GM23248 (cell line): ENCODE measurements around the gene ETV1. TPM values are rescaled to one million over a fixed set of nuclear protein-coding genes. Genes with fewer than 3 reads are reported as not detected.

ENCODE experiments used
- DNase-seq: peaks from one replicate; pipeline ENCODE4 v3.0.0-alpha.2; 2015
- H2AFZ ChIP-seq: fragments of 200-600 bp; sonication (generic); 2 replicates; pipeline ENCODE4 v1.6.1; 2016; ENCODE audit warnings: antibody characterized with exemption
- H3F3A ChIP-seq: fragments of 200-600 bp; sonication (generic); 2 replicates; pipeline ENCODE4 v1.6.1; 2016; ENCODE audit warnings: mild to moderate bottlenecking, antibody characterized with exemption, mixed run types; ENCODE audit not compliant: insufficient read depth
- H3K27ac ChIP-seq: fragments of 200-600 bp; sonication (generic); 2 replicates; pipeline ENCODE4 v1.5.1; 2016; ENCODE audit warnings: mild to moderate bottlenecking
- H3K27me3 ChIP-seq: fragments of 200-600 bp; sonication (generic); replicated peaks from 2 replicates; pipeline ENCODE4 v1.6.1; 2016; ENCODE audit warnings: mild to moderate bottlenecking; ENCODE audit not compliant: insufficient read depth
- H3K36me3 ChIP-seq: fragments of 200-600 bp; sonication (generic); 2 replicates; pipeline ENCODE4 v1.6.1; 2016; ENCODE audit warnings: low read depth, mild to moderate bottlenecking
- H3K4me1 ChIP-seq: fragments of 200-600 bp; sonication (generic); 2 replicates; pipeline ENCODE4 v1.6.1; 2016; ENCODE audit warnings: mild to moderate bottlenecking; ENCODE audit not compliant: insufficient read depth
- H3K4me2 ChIP-seq: fragments of 200-600 bp; sonication (generic); one replicate; pipeline ENCODE4 v1.6.1; 2016; ENCODE audit warnings: mild to moderate bottlenecking; ENCODE audit not compliant: unreplicated experiment
- H3K4me3 ChIP-seq: fragments of 200-600 bp; sonication (generic); 2 replicates; pipeline ENCODE4 v1.5.1; 2016; ENCODE audit warnings: mild to moderate bottlenecking
- H3K79me2 ChIP-seq: fragments of 200-600 bp; sonication (generic); 2 replicates; pipeline ENCODE4 v1.6.1; 2016; ENCODE audit warnings: mild to moderate bottlenecking; ENCODE audit not compliant: insufficient read depth
- H3K9ac ChIP-seq: fragments of 200-600 bp; sonication (generic); 2 replicates; pipeline ENCODE4 v1.6.1; 2016; ENCODE audit warnings: mild to moderate bottlenecking
- H3K9me2 ChIP-seq: fragments of 200-600 bp; sonication (generic); 2 replicates; pipeline ENCODE4 v1.6.1; 2016; ENCODE audit warnings: mixed run types, mild to moderate bottlenecking, moderate library complexity; ENCODE audit not compliant: insufficient read depth
- H3K9me3 ChIP-seq: fragments of 200-600 bp; sonication (generic); one replicate; pipeline ENCODE4 v1.6.1; 2017; ENCODE audit warnings: low read depth
- H4K20me1 ChIP-seq: fragments of 200-600 bp; sonication (generic); 2 replicates; pipeline ENCODE4 v1.6.0; 2016; ENCODE audit not compliant: insufficient read depth
- EZH2 ChIP-seq: fragments of 200-600 bp; sonication (generic); IDR thresholded peaks from 2 replicates; pipeline ENCODE4 v1.6.1; 2018; ENCODE audit warnings: antibody characterized with exemption, mild to moderate bottlenecking; ENCODE audit not compliant: insufficient read depth, poor library complexity, severe bottlenecking
- EZH2phosphoT487 ChIP-seq: fragments of 200-600 bp; sonication (generic); IDR thresholded peaks from 2 replicates; pipeline ENCODE4 v1.6.1; 2018; ENCODE audit warnings: antibody characterized with exemption, moderate library complexity, mild to moderate bottlenecking, low read depth; ENCODE audit not compliant: insufficient read depth
- WGBS, 2 experiments: methylation state at CpG; one replicate each; pipeline ENCODE4 v1.1.6; 2015 to 2017; ENCODE audit warnings: low lambda C conversion rate in 2 of 2, low coverage in 1 of 2; ENCODE audit errors: missing lambda C conversion rate in 2 of 2; 5-methylcytosine and 5-hydroxymethylcytosine counted together
- in situ Hi-C: fragments of 300-500 bp; cut with MboI; formaldehyde crosslinking; loops from 2 replicates; pipeline ENCODE4 v1.15.0; 2020
- polyA plus RNA-seq: library from polyadenylated mRNA; unstranded; fragments of >200 nt; fragmentation: Nextera tagmentation; extraction: Ambion mirVana; gene quantifications from 2 replicates; pipeline ENCODE4 v1.2.1, GENCODE V29; 2016
- total RNA-seq: library from RNA; depleted of rRNA; stranded (reverse); fragments of >200 nt; shearing (Covaris generic); gene quantifications from 2 replicates; pipeline ENCODE4 v1.2.3, GENCODE V29; 2014

Gene ETV1
- total and polyA plus RNA-seq, 2 experiments from 2014 or later = 13.7 to 17.1 TPM

DNA sequence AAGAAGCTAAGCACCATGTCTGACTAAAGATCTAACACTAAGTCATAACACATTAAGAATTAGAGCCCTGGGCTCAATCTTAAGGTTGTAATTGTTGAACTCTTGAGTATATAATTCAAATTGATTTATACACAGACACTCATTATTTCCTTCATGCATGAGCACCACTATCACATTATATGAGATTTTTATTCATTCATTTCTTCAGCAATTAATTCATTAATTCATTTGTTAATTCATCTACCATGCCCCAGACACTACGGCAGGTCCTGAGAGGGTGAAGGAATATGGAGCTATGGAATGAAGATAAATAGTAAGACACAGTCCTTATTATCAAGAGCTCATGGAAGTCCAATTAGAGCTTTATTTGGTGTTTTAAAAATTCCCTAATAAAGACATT, 41.9 kb downstream of the ETV1 start:
- H2AFZ ChIP-seq = no peak overlapping the region
- 97 to 100% methylated on average over 1 of the region's 1 CpG for WGBS, 2 experiments
- in situ Hi-C loops = no loop called here
- no peaks in the 10 kb centered on the region for H3K36me3 ChIP-seq
- no peaks in the 10 kb centered on the region for H3K9me3 ChIP-seq
- H3K27ac ChIP-seq = no peak overlapping the region
- H3K4me1 ChIP-seq = peaks cover 14% of the 10 kb centered on the region
- no peak for DNase-seq
- H3K27me3 ChIP-seq = no peaks in the 10 kb centered on the region
- no peaks in the 10 kb centered on the region for H4K20me1 ChIP-seq
- H3K9ac ChIP-seq = no peak overlapping the region
- H3K9me2 ChIP-seq = no peaks in the 10 kb centered on the region
- peaks cover 17% of the 10 kb centered on the region for H3F3A ChIP-seq
- H3K79me2 ChIP-seq = no peaks in the 10 kb centered on the region
- no peak for TF ChIP-seq EZH2
- TF ChIP-seq EZH2phosphoT487 = no peak
- H3K4me2 ChIP-seq = no peak overlapping the region
- no peak overlapping the region for H3K4me3 ChIP-seq

DNA sequence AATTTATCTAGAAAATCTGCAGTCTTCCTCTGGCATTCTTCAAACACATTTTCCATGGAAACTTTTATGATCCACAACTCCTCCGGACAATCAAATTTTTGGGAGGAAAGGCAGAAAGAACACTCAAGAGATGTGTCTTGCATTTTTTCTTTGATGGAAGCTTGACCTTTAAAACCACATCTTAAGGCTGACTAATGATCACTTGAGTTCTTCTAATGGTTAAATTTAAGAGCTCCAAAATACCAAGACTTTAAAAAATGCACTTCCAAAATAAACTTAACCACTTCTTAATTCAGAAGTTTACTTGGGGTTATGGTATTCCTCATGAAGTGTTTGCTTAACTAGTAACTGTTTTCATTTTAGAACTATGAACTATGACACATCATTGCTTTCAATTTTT, 43.3 kb downstream of the ETV1 start:
- H4K20me1 ChIP-seq = no peaks in the 10 kb centered on the region
- peak overlapping the region; percentile 49 for H3K4me3 ChIP-seq
- no peaks in the 10 kb centered on the region for H3K27me3 ChIP-seq
- peak overlapping the region; percentile 71 for H3K4me2 ChIP-seq
- in situ Hi-C loops = no loop called here
- peaks cover 17% of the 10 kb centered on the region for H3F3A ChIP-seq
- no peaks in the 10 kb centered on the region for H3K9me2 ChIP-seq
- H2AFZ ChIP-seq = peak overlapping the region; percentile 25; the same call in 1 of the 2 replicates
- no peaks in the 10 kb centered on the region for H3K79me2 ChIP-seq
- WGBS, 2 experiments = 0 to 9% methylated on average over 1 of the region's 1 CpG
- peaks cover 14% of the 10 kb centered on the region for H3K4me1 ChIP-seq
- no peak overlapping the region for H3K27ac ChIP-seq
- no peak for TF ChIP-seq EZH2
- no peaks in the 10 kb centered on the region for H3K36me3 ChIP-seq
- DNase-seq = peak; percentile 49
- H3K9ac ChIP-seq = no peak overlapping the region
- H3K9me3 ChIP-seq = no peaks in the 10 kb centered on the region

DNA sequence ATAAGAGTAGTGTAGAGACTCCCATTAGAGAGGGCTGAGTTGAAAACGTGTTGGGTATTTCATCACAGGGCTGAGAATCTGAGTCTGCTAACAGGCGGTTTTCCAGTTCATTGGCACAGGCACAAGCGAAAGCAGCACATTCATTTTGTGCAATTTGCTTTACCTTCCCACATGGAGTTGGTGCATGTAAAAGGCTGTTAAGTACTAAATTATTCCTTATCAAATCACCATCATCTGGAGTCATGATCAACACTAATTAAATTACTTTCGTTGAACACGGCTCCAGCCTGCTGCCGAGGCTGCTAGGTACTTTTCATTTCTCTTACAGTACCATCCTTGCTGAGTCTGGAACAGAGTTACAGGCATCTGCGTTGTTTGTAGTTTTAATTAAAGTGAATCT, 43.8 kb downstream of the ETV1 start:
- H4K20me1 ChIP-seq = no peaks in the 10 kb centered on the region
- 48 to 52% methylated on average over 7 of the region's 7 CpGs for WGBS, 2 experiments
- in situ Hi-C loops = no loop called here
- DNase-seq = peak; percentile 40
- H3K9me2 ChIP-seq = no peaks in the 10 kb centered on the region
- TF ChIP-seq EZH2 = no peak
- no peak overlapping the region for H3K9ac ChIP-seq
- H3K4me1 ChIP-seq = peaks cover 14% of the 10 kb centered on the region
- no peaks in the 10 kb centered on the region for H3K36me3 ChIP-seq
- no peak overlapping the region for H3K27ac ChIP-seq
- H3K79me2 ChIP-seq = no peaks in the 10 kb centered on the region
- H3K4me3 ChIP-seq = peak overlapping the region; percentile 49
- peak overlapping the region; percentile 71 for H3K4me2 ChIP-seq
- no peaks in the 10 kb centered on the region for H3K27me3 ChIP-seq
- H3F3A ChIP-seq = peaks cover 17% of the 10 kb centered on the region
- H2AFZ ChIP-seq = peak overlapping the region; percentile 25; the same call in 1 of the 2 replicates
- no peaks in the 10 kb centered on the region for H3K9me3 ChIP-seq

DNA sequence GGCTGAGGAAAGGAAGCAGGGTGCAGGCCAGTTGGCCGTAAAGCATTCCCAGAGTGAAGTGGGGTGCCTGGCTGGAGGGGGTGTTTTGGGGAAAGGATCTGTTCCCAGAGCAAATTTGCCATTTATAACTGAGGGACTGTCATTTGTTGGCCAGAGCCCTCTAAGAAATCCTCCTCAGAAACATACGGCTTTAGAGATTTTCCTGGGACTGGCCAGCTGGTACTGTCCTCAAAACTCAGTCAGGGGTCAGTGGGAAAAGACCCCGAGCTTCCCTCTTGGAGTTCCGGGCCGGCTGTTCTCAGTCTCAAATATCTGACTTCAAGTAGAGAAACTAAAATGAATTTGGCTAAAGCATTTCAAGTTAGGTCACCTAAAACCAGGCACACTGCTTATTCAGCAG, 55.9 kb downstream of the ETV1 start:
- in situ Hi-C loops = no loop called here
- no peaks in the 10 kb centered on the region for H3K27me3 ChIP-seq
- H3K36me3 ChIP-seq = no peaks in the 10 kb centered on the region
- whole genome bisulfite sequencing, 2 experiments = 93 to 97% methylated on average over 5 of the region's 5 CpGs
- no peak overlapping the region for H3K27ac ChIP-seq
- no peak overlapping the region for H3K9ac ChIP-seq
- no peaks in the 10 kb centered on the region for H3K79me2 ChIP-seq
- no peak overlapping the region for H3K4me3 ChIP-seq
- H3F3A ChIP-seq = no peaks in the 10 kb centered on the region
- no peaks in the 10 kb centered on the region for H3K9me2 ChIP-seq
- no peaks in the 10 kb centered on the region for H4K20me1 ChIP-seq
- TF ChIP-seq EZH2 = no peak
- no peak for DNase-seq
- no peaks in the 10 kb centered on the region for H3K9me3 ChIP-seq
- no peaks in the 10 kb centered on the region for H3K4me1 ChIP-seq
- H2AFZ ChIP-seq = no peak overlapping the region
- H3K4me2 ChIP-seq = no peak overlapping the region

DNA sequence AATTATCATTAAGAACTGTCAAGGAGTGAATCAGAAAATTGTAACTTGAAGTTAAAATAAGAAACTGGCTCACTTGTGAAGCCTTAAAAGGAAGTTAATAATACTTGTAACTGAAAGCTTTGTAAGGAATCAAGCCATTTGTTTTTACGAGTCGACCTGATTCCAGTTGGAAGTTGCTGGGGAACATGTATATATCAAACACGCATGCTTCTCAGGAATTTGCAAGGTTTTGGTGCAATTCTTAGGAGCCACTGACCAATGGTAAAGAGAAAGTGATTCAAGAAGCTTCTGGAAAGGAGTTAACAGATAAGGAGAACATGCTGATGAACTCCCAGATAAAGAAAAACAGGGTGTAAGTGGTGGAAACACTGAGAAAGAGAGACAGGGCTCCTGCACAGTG, 56.4 kb downstream of the ETV1 start:
- 77% methylated on average over 3 of the region's 3 CpGs for WGBS, 2 experiments
- TF ChIP-seq EZH2 = no peak
- no peak for TF ChIP-seq EZH2phosphoT487
- Histone ChIP-seq H3K79me2 (no peaks in the 10 kb centered on the region), H3K27ac (no peak overlapping the region), H3F3A (no peaks in the 10 kb centered on the region), H3K4me1 (no peaks in the 10 kb centered on the region), H4K20me1 (no peaks in the 10 kb centered on the region), H3K27me3 (no peaks in the 10 kb centered on the region), H3K36me3 (no peaks in the 10 kb centered on the region), H2AFZ (no peak overlapping the region), H3K4me3 (no peak overlapping the region), H3K9ac (no peak overlapping the region), H3K9me3 (no peaks in the 10 kb centered on the region), H3K9me2 (no peaks in the 10 kb centered on the region), H3K4me2 (no peak overlapping the region)
- DNase-seq = no peak
- in situ Hi-C loops = no loop called here
